ENCODE results near the gene RDH13. TPM values are rescaled to one million over a fixed set of nuclear protein-coding genes. Genes with fewer than 3 reads are reported as not detected.

RDH13 gene
- total RNA-seq, 1 donor from 2014 or later, result 37.3 TPM

- Histone ChIP-seq H3K4me1 (peaks cover 7% of the 10 kb centered on the region), H3K27ac (no peak within 1 kb of the TSS), H3K9me3 (no peaks in the 10 kb centered on the region), H3K27me3 (no peaks in the 10 kb centered on the region), H3K4me3 (peak within 1 kb of the TSS in 1 of 2 donors; percentile 4), H3K36me3 (no peaks in the 10 kb centered on the region)
- DNase-seq (ENCODE audit: extremely low spot score in 2 of 2), result no peak
- intact Hi-C loops (cut with DNase I), result no loop called here
- TF ChIP-seq POLR2AphosphoS5 (IDR thresholded peaks at IDR 0.05; ENCODE audit: insufficient read depth in 1 of 2, low read depth in 1 of 2) (no peak), CTCF (IDR thresholded peaks at IDR 0.05) (no peak), POLR2A (IDR thresholded peaks at IDR 0.05) (no peak)
These were observed 12.5 kb upstream of the RDH13 start, which contains the start of gene EPS8L1 for GRCh38 chr19:55075371-55075998. EPS8L1 (plus strand) TSS chr19:55075869; CDS start chr19:55076445, 576 bp downstream.

GRCh38 chr19:55071913-55072312, 9.0 kb upstream of the RDH13 start:
- intact Hi-C loops (cut with DNase I), result no loop called here
- H3K27ac ChIP-seq, result no peak overlapping the region
- no peaks in the 10 kb centered on the region for H3K27me3 ChIP-seq
- no peaks in the 10 kb centered on the region for H3K36me3 ChIP-seq
- DNase-seq (ENCODE audit: extremely low spot score in 2 of 2), result no peak
- no peaks in the 10 kb centered on the region for H3K9me3 ChIP-seq
- no peak for TF ChIP-seq POLR2AphosphoS5 (IDR thresholded peaks at IDR 0.05; ENCODE audit: insufficient read depth in 1 of 2, low read depth in 1 of 2)
- TF ChIP-seq POLR2A (IDR thresholded peaks at IDR 0.05), result no peak
- no peak for TF ChIP-seq CTCF (IDR thresholded peaks at IDR 0.05)
- no peak overlapping the region for H3K4me3 ChIP-seq
- H3K4me1 ChIP-seq, result peaks cover 6% of the 10 kb centered on the region

GRCh38 chr19:55071129-55071502, 8.2 kb upstream of the RDH13 start:
- H3K9me3 ChIP-seq, result no peaks in the 10 kb centered on the region
- H3K36me3 ChIP-seq, result no peaks in the 10 kb centered on the region
- DNase-seq (ENCODE audit: extremely low spot score in 2 of 2), result no peak
- H3K4me1 ChIP-seq, result peaks cover 6% of the 10 kb centered on the region
- H3K27ac ChIP-seq, result no peak overlapping the region
- intact Hi-C loops (cut with DNase I), result no loop called here
- no peak for TF ChIP-seq POLR2AphosphoS5 (IDR thresholded peaks at IDR 0.05; ENCODE audit: insufficient read depth in 1 of 2, low read depth in 1 of 2)
- TF ChIP-seq CTCF (IDR thresholded peaks at IDR 0.05), result no peak
- TF ChIP-seq POLR2A (IDR thresholded peaks at IDR 0.05), result no peak
- H3K4me3 ChIP-seq, result no peak overlapping the region
- no peaks in the 10 kb centered on the region for H3K27me3 ChIP-seq

- Histone ChIP-seq H3K4me1 (peaks cover 6% of the 10 kb centered on the region), H3K9me3 (no peaks in the 10 kb centered on the region), H3K27me3 (no peaks in the 10 kb centered on the region), H3K27ac (peak overlapping the region; percentile 13), H3K36me3 (no peaks in the 10 kb centered on the region), H3K4me3 (no peak overlapping the region)
- DNase-seq (ENCODE audit: extremely low spot score in 2 of 2), result no peak
- TF ChIP-seq CTCF (IDR thresholded peaks at IDR 0.05) (no peak), POLR2A (IDR thresholded peaks at IDR 0.05) (no peak), POLR2AphosphoS5 (IDR thresholded peaks at IDR 0.05; ENCODE audit: insufficient read depth in 1 of 2, low read depth in 1 of 2) (no peak)
- intact Hi-C loops (cut with DNase I), result no loop called here
These were observed 7.6 kb upstream of the RDH13 start for GRCh38 chr19:55070466-55071128.

- intact Hi-C loops (cut with DNase I), result no loop called here
- no peak for DNase-seq (ENCODE audit: extremely low spot score in 2 of 2)
- TF ChIP-seq POLR2A (IDR thresholded peaks at IDR 0.05), result no peak
- TF ChIP-seq POLR2AphosphoS5 (IDR thresholded peaks at IDR 0.05; ENCODE audit: insufficient read depth in 1 of 2, low read depth in 1 of 2), result no peak
- TF ChIP-seq CTCF (IDR thresholded peaks at IDR 0.05), result no peak
- peak overlapping the region; percentile 13 for H3K27ac ChIP-seq
- H3K4me3 ChIP-seq, result no peak overlapping the region
- H3K27me3 ChIP-seq, result no peaks in the 10 kb centered on the region
- no peaks in the 10 kb centered on the region for H3K36me3 ChIP-seq
- H3K4me1 ChIP-seq, result peaks cover 6% of the 10 kb centered on the region
- no peaks in the 10 kb centered on the region for H3K9me3 ChIP-seq
These were observed 6.9 kb upstream of the RDH13 start for GRCh38 chr19:55069865-55070197.

All from vagina (tissue), 2 donors.